DMS114 treated with DMSO at 0.1 percent for 48 hours (cell line): Measurements from ENCODE around the gene HEXD.
"Not testable (repeated sequence)": the region's sequence is repeated elsewhere in the genome, so short reads cannot be mapped to it uniquely, and the experiment has no call there.

Experiments
- DNase-seq: peaks from one replicate; lab custom pipeline; 2025; ENCODE audit not compliant: unreplicated experiment; lab: John Stamatoyannopoulos, UW

Gene HEXD

DNA sequence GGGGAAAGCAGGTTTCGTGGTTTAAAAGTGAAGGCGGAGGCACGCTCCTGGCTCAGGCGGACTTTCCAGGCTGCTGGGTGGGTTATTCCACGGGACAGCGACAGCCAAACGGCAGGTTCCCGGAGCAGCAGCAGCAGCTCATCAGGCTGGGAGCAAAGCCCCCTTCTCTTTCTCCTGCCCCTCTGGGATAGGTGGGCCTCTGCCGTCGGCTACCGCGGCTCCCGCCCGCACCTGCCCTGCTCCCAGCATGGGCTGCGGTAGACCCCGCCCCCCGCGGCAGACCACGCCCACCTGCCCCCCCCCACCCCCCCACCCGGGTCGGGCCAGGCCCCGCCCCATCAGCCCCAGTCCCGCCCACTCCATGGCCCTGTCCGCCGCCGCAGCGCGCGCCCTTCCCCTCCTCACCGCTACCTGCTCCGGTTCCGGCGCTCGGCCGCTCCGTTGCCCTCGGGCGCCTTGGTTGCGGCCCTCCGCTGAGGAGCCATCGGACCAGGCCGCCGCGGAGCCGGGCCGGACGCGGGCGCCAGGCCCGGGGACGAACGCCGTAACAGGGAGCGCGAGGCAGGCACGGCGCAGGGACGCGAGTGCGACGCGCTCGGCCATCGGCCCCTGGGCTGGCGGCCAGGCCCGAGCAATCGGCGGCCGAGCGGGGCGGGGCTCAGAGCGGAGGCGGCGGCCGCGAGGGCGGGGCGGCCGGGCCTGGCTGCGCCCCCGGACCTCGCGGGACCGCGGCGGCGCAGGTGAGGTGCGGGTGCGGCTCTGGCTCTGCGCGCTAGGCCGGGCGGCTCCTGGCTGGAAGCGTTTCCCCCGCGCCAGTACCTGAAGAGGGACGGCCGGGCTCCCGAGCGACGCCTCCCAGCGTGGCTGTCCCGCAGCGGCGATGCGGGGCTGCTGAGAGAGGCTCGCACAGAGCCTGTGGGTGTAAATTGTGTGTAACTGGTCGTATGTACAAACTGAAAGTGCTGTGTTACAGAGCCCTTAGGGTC lies at the start of gene HEXD, which contains the start of gene OGFOD3:
HEXD (plus strand) TSS at position 347 of the 986 bp plus-strand sequence. CDS start 1,453 bp downstream, outside the sequence.
OGFOD3 (minus strand) TSS at position 586 of the 986 bp plus-strand sequence; CDS start at position 485, 101 bp downstream.
- peak; percentile 55 for DNase-seq

DNA sequence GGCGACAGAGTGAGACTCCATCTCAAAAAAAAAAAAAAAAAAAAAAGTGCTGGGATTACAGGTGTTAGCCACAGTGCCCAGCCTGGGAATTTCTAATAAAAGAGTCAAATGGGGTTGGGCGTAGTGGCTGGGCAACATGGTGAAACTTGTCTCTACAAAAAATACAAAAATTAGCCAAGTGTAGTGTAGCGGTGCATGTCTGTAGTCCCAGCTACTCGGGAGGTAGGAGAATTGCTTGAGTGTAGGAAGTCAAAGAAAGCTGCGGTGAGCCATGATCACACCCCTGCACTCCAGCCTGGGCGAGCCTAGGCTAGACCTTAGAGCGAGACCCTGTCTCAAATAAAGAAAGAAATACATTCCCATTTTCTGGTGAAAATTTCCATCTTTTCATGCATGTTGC lies 48.9 kb upstream of the HEXD start:
- DNase-seq: no peak

DNA sequence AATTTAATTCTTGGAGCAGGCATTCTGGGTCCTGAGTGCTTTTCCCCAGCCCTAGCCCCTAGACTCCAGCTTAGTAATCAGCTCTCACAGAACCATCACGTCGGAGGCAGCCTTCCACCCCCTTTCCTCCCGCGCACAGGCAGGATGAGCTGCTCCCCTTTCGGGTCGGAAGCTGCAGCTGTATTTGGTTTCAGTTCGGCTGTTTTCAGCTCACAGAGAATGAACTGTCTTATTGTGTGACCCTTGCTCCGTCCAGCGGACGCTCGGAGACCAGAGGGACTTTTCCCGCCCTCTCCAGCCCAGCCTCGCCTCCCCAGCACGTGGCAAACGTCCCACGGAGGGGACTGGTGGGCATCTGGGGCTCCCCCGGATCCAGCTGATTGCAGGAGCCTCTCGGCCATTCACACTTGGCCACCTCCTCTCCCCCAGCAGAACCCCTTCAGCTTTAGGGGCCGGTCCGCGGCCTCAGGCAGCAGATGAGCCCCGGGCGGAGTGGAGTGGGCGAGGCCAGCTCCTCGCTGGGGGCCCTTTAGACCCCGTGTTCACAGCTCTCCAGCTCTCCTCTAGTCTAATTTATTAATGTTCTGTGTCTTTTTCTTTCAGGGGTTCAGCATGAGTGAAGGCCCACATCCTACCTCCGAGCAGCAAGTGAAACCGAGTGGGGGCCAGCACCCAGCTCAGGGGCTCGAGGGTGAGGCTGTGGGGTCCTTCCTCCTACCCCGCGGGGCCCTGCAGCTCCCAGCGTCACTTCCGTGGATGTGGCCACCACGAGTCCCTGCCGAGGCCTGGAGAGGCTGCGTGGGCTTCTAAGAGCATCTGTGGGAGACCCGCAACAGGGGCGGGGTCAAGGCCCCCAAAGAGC lies 47.4 kb upstream of the HEXD start:
- DNase-seq: no peak

DNA sequence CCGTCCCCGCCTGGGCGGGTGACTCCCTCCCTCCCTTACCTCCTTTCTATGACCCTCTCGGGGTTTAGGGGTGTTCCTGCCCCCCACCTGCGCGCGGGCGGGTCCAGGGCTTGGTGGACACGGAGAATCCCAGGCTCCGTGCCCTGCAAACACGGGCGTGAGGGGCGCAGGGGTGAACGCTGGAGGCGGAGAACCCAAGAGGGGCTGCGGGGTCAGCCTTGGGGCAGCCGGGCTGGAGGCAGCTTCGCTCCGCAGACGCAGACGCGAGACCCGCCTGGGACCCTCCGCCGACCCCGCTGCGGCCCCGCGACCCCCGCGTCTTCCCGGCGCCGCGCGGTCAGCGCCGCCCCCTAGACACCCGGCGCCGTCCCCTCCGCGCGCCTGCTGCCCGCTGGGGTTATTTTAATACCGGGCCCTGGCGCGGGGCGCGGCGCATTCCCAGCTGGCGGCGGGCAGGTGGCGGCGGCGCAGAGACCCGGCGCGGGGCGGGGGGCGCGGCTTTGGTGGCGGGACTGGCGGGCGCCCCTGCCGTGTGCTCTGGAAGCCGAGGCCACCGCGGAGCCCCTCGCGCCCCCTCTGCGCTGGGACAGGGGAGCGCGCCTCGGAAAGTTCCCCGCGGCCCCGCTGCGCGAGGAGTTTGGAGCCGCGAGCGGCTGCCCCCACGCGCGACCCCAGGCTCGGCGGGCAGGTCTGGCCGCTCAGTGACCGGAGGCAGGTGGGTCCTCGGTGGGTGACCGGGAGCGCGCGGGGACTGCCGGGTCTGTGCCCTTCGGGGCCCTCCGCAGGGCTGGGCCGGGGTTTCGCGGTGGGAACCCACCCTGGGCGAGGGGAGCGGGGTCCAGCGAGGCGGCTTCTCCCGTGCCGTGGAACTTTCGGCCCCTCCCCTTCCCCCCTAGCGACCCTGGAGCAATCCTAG lies 46.6 kb upstream of the HEXD start, which contains the start of gene UTS2R:
UTS2R (plus strand) TSS at position 433 of the 916 bp plus-strand sequence. CDS start 2,560 bp downstream, outside the sequence.
- no peak for DNase-seq

DNA sequence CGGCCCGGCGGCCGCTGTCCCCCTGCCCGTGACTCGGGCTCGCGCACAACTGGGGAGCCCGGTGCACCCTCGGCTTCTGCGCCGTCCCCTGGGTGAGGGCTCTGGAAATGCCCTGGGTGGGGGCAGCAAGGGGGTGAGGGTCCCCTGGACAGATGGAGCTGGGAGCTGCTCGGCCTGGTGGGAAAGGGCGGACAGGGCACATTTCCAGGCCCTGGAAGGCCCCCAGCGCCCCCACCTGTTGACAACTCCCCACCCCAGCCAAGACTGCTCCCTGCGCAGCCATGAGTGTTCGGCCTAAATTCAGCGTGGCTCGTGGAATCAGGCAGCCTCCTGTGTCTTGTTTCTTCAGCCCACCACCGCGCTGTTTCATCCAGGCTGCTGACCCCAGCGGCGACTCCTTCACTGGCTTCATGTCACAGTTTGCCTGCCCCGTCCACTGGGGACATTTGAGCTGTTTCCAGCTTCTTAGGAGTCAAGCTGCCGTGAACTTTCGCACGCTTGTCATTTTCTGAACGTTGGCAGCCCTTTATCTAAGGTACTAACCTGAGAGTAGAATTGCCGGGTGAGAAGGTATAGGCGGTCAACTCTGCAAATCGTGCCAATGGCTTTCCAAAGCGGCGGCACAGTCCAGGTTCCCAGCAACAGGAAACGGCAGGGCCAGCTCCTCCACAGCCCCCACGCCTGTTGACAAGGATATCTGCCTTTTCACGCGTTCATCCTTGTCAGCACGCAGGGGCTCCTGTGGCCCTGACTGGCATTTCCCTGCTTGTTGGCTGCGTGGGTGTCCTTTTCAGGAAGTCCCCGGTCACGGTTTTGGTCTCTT lies 45.7 kb upstream of the HEXD start:
- no peak for DNase-seq

DNA sequence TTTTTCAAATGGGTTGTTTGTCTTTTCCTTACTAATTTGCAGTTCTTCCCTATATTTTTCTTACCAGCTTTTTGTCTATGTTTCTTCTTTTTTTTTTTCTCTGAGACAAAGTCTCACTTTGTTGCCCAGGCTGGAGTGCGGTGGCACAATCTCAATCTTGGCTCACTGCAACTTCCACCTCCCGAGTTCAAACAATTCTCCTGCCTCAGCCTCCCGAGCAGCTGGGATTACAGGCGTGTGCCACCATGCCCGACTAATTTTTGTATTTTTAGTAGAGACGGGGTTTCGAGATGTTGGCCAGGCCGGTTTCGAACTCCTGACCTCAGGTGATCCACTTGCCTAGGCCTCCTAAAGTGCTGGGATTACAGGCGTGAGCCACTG lies 45.1 kb upstream of the HEXD start:
- not testable (repeated sequence) for DNase-seq

DNA sequence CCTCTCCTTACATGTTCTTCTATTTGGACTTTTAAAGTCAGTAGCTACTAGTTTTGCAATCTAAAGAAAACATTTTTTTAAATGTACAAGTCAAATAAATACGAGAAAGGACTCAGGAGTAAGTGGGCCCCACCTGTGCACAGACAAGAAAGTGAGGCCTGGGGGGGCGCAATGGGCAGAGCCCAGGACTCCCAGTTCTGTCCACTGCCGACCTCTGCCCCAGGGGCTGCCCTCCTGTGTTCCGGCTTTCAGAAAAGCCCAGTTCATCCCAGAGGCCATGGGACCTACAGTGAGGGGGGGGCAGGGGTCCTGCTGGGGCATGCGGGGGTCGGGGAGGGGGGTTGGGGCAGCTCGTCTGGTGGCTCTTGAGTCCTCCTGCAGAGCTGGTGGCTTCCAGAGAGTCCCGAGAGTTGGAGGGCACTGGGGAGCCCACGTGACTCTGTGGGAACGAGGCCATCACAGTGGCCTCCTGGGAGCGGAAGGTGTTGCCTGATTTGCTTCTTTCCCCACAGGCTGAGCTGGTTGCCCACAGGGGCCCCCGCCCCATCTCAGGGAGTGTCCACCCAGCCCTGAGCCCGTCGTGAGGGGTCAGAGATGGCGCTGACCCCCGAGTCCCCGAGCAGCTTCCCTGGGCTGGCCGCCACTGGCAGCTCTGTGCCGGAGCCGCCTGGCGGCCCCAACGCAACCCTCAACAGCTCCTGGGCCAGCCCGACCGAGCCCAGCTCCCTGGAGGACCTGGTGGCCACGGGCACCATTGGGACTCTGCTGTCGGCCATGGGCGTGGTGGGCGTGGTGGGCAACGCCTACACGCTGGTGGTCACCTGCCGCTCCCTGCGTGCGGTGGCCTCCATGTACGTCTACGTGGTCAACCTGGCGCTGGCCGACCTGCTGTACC lies 44.2 kb upstream of the HEXD start:
- no peak for DNase-seq

DNA sequence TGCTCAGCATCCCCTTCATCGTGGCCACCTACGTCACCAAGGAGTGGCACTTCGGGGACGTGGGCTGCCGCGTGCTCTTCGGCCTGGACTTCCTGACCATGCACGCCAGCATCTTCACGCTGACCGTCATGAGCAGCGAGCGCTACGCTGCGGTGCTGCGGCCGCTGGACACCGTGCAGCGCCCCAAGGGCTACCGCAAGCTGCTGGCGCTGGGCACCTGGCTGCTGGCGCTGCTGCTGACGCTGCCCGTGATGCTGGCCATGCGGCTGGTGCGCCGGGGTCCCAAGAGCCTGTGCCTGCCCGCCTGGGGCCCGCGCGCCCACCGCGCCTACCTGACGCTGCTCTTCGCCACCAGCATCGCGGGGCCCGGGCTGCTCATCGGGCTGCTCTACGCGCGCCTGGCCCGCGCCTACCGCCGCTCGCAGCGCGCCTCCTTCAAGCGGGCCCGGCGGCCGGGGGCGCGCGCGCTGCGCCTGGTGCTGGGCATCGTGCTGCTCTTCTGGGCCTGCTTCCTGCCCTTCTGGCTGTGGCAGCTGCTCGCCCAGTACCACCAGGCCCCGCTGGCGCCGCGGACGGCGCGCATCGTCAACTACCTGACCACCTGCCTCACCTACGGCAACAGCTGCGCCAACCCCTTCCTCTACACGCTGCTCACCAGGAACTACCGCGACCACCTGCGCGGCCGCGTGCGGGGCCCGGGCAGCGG lies 43.4 kb upstream of the HEXD start:
- no peak for DNase-seq

DNA sequence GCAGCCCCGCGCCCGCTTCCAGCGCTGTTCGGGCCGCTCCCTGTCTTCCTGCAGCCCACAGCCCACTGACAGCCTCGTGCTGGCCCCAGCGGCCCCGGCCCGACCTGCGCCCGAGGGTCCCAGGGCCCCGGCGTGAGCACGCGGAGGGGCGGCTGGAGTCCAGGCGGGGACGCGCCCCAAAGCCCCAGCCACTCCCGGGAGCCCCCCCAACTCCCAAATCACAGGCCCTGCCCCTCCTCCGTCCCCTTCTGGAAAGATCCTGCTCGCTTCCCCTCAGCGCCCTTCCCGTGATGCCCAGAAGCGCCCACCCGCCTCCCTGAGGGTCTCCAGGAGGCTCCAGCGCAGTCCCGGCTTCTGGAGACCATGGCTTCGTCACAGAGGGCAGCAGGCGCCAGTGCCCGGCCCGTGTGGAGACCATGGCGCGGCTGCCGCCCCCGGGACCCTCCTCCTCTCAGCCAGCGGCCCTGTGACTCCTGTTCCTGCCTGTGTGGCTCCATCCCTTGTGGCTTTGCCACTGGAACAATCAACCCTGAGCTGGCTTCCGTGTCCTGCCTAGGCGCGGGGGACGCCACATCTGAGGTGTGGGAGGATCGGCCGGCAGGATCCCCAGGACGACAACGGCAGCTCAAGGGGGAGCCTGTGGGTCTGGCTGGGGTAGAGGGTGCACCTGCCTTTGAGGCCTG lies 42.6 kb upstream of the HEXD start:
- no peak for DNase-seq

DNA sequence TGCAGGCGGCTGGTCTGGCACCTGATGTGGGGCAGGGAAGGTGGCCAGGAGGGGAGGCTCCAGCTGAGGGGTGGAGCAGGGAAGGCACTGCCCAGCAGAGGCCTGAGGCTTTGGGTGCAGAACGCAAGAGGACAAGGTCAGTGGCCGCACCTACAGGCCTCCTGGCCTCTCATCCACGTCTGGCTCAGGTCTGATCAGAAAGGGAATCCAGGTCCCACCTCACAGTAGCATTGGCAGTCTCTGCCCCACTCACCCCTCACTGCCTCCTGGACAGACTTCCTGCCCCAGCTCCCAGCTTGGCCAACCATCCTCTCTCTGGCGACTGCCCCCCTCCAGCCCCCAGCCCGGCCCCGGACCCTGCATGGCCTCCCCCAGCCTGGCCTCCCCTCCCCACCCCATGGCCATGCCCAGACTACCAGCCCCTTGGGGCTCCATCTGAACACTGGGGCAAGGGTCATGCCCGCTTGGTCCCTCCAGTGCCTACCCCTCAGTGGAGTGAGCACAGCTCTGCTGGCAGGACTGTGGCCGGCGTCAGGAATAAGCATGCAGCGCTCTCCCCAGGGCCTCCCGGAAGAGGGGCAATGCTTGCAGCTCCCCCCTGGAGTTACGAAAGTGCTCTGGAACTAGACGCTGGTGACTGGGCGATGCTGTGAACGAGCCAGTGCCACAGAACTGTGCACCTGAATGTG lies 42.0 kb upstream of the HEXD start:
- no peak for DNase-seq

DNA sequence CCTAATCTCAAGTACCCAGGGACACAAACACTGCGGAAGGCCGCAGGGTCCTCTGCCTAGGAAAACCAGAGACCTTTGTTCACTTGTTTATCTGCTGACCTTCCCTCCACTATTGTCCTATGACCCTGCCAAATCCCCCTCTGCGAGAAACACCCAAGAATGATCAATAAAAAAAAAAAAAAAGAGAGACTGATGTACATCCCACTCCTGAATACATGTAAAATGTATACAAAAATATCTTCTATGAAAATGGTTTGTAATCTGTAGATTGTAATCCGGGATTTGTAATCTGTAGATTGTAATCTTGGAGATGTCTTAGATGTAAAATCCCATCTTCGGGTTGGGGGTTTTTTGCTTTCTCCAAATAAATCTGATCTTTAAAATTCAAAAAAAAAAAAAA lies 40.9 kb upstream of the HEXD start:
- not testable (repeated sequence) for DNase-seq

DNA sequence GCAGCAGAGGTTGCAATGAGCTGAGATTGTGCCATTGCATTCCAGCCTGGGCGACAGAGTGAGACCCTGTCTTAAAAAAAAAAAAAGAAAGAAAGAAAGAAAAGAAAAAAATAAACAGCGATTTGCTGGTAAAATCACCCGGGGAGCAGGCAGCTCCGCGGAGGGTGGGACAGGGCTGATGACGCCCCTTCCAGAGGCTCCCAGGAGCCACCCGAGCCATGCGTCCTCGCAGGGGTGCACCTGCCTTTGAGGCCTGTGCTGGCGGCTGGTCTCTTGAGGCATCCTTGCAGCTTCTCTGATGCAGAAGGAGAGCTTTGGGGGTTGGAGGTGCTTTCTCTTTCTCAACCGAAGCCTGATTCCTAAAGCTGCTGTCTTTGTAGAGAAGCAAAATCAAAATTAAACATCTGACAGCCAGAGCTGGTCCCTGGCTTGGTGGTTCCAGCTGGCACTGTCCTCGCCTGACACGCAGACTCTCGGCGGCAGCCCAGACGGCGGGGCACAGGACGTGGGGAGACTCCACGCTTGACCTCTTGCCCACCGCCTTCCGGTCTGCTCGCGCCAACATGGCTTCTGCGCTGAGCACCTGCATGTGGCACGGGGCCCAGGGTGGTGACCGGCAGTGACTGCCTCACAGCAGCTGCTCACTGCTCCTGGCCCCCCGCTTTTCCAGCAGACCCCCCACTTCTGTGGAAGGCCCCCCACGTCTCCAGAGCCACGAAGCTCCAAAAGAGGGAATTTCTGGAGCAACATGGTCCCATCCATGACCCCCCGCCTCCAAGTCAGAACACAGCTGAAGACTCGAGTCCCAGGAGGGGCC lies 40.0 kb upstream of the HEXD start:
- DNase-seq: no peak

DNA sequence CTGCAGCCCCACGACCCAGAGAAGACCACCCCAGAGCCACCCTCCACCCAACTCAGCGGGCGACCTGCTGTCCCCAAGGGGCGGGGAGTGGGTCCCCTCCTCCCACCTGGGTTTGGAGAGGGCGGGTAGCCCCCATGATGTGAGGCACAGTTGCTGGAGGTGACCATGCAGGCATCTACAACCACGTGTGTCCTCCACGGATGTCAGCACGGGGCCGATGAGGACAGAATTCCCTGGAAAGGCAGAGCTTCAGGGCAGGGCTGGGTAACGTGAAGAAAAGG lies 39.5 kb upstream of the HEXD start:
- no peak for DNase-seq

DNA sequence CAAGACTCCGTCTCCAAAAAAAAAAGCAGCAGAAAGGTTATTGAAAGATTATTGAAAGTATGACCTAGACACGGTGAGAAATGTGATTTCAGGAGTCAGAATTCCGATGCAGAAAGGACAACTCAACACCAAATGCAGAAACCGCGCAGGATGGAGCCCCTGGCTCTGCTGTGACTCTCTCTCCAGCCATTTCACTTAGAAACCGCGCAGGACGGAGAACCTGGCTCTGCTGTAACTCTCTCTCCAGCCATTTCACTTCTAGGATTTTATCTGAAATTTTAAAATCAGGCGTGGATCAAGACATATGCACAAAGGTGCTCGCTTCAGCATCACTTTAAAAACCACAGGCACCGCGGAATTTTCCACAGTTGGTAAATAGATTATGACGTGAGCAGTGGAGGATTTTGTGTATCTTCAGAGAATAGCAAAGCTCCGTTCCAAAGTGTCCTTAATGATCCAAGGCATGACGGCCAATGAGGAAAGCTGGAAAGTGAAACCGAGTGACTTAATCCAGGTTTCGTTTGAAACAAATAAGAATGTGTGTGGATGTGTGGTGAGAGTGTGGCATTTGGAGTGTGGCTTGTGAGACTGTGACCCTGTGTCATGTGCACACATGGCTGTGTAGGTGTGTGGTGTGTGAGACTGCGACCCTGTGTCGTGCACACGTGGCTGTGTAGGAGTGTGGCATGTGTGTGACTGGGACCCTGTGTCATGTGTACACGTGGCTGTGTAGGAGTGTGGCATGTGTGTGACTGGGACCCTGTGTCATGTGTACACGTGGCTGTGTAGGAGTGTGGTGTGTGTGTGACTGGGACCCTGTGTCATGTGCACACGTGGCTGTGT lies 37.1 kb upstream of the HEXD start:
- DNase-seq: no peak

DNA sequence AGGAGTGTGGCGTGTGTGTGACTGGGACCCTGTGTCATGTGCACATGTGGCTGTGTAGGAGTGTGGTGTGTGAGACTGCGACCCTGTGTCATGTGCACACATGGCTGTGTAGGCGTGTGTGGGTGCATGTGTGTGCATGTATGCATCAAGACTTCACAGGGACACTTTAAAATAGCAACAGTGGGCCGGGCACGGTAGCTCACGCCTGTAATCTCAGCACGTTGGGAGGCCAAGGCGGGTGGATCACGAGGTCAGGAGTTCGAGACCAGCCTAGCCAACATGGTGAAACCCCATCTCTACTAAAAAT lies 36.5 kb upstream of the HEXD start:
- DNase-seq: not testable (repeated sequence)
